Endothelial cell of umbilical vein (primary cell): ENCODE data around the gene CALHM5. TPM values are rescaled to one million over a fixed set of nuclear protein-coding genes. Genes with fewer than 3 reads are reported as not detected.

Experiments used
- BruUV-seq: library from RNA; stranded (reverse); fragments of 400-500 nt; replicated peaks from 2 replicates; lab custom pipeline; 2021; lab: Mats Ljungman, UMichigan
- CTCF ChIA-PET: fragments of 300-600, 350-600 bp; sonication (Branson Sonifier 250); formaldehyde crosslinking; loops from one replicate; lab custom pipeline; 2021; ENCODE audit warnings: antibody characterized with exemption, inconsistent platforms; lab: Charles Lee
- POLR2A ChIA-PET: fragments of 300-600, 350-600 bp; sonication (Branson Sonifier 250); formaldehyde crosslinking; loops from one replicate; lab custom pipeline; 2021; ENCODE audit warnings: antibody characterized with exemption, inconsistent platforms; lab: Charles Lee
- DNase-seq: peaks from one replicate; pipeline ENCODE4 v3.0.0-alpha.2; 2011; ENCODE audit warnings: low read depth, low spot score
- FAIRE-seq: peaks from 2 replicates; lab custom pipeline; 2011; peaks lifted over from hg19 to GRCh38; lab: Jason Lieb, UNC
- H2AFZ ChIP-seq: 2 replicates; pipeline ENCODE4 v1.6.0; 2012; ENCODE audit warnings: low read depth, low read length, control low read depth, inconsistent platforms
- H3K27ac ChIP-seq: 2 replicates; pipeline ENCODE4 v1.5.1; 2011; ENCODE audit warnings: low read depth, mild to moderate bottlenecking, control low read depth, low read length, moderate library complexity; ENCODE audit not compliant: insufficient read depth
- H3K27me3 ChIP-seq, 2 experiments: 2 replicates each; pipeline versions ENCODE4 v1.6.0 to v1.6.1; 2011; ENCODE audit warnings: low read length in 2 of 2, mixed read lengths in 1 of 2; ENCODE audit not compliant: control insufficient read depth in 2 of 2, insufficient read depth in 2 of 2
- H3K36me3 ChIP-seq, 2 experiments: 2 replicates in 1 of 2; 3 replicates in 1 of 2; pipeline ENCODE4 v1.5.1; 2011; ENCODE audit warnings: low read length in 2 of 2, mild to moderate bottlenecking in 1 of 2, moderate library complexity in 1 of 2; ENCODE audit not compliant: control insufficient read depth in 2 of 2, insufficient read depth in 2 of 2; ENCODE audit errors: extremely low read depth in 1 of 2
- H3K4me1 ChIP-seq: 3 replicates; pipeline ENCODE4 v1.5.1; 2011; ENCODE audit warnings: mild to moderate bottlenecking, low read length; ENCODE audit not compliant: control insufficient read depth, insufficient read depth; ENCODE audit errors: extremely low read depth
- H3K4me2 ChIP-seq: 2 replicates; pipeline ENCODE4 v1.6.1; 2011; ENCODE audit warnings: low read length, control low read depth, mixed read lengths; ENCODE audit not compliant: insufficient read depth
- H3K4me3 ChIP-seq, 3 experiments: fragments of 200-600 bp in 1 of 3; sonication (generic), shearing (Covaris generic) in 1 of 3; replicated peaks in 1 of 3; 2 replicates each; pipeline ENCODE4 v1.5.1; 2011 to 2016; ENCODE audit warnings: control low read depth in 3 of 3, low read length in 3 of 3, mild to moderate bottlenecking in 2 of 3, inconsistent platforms in 1 of 3, low read depth in 1 of 3, moderate library complexity in 1 of 3; ENCODE audit not compliant: insufficient read depth in 1 of 3
- H3K79me2 ChIP-seq: 2 replicates; pipeline ENCODE4 v1.6.0; 2012; ENCODE audit warnings: low read length, inconsistent platforms; ENCODE audit not compliant: control insufficient read depth, insufficient read depth
- H3K9ac ChIP-seq: replicated peaks from 2 replicates; pipeline ENCODE3; 2011; ENCODE audit warnings: low read length, control low read depth; ENCODE audit not compliant: insufficient read depth; ENCODE audit errors: extremely low read depth
- H3K9me1 ChIP-seq: replicated peaks from 3 replicates; pipeline ENCODE4 v1.6.0; 2011; ENCODE audit warnings: mild to moderate bottlenecking, low read length; ENCODE audit not compliant: control insufficient read depth, insufficient read depth; ENCODE audit errors: extremely low read depth
- H3K9me3 ChIP-seq: replicated peaks from 2 replicates; pipeline ENCODE4 v1.5.1; 2012; ENCODE audit warnings: low read length, inconsistent platforms; ENCODE audit not compliant: control insufficient read depth, insufficient read depth
- H4K20me1 ChIP-seq: replicated peaks from 2 replicates; pipeline ENCODE3; 2011; ENCODE audit warnings: mild to moderate bottlenecking, low read length; ENCODE audit not compliant: control insufficient read depth, insufficient read depth; ENCODE audit errors: extremely low read depth
- FOS ChIP-seq: IDR thresholded peaks from 2 replicates; pipeline ENCODE4 v1.6.1; 2011; ENCODE audit warnings: mild to moderate bottlenecking, low read length, moderate library complexity, borderline replicate concordance; ENCODE audit not compliant: insufficient read depth
- GATA2 ChIP-seq: IDR thresholded peaks from 2 replicates; pipeline ENCODE4 v1.7.0; 2011; ENCODE audit warnings: low read depth, mild to moderate bottlenecking, moderate library complexity, mixed read lengths, low read length; ENCODE audit not compliant: insufficient read length, insufficient read depth
- JUN ChIP-seq: IDR thresholded peaks from 2 replicates; pipeline ENCODE4 v1.6.1; 2011; ENCODE audit warnings: borderline replicate concordance, low read depth; ENCODE audit not compliant: insufficient read length, insufficient read depth
- MYC ChIP-seq: IDR thresholded peaks from one replicate; pipeline ENCODE4 v1.6.1; 2011; ENCODE audit warnings: mild to moderate bottlenecking, low read depth, low read length
- POLR2A ChIP-seq: IDR thresholded peaks from 2 replicates; pipeline ENCODE4 v1.6.1; 2012; ENCODE audit warnings: low read depth, mild to moderate bottlenecking, control low read depth, low read length
- dilution Hi-C: fragments of 300-500 bp; cut with MboI; formaldehyde crosslinking; loops from one replicate; pipeline ENCODE4 v1.15.0; 2019; ENCODE audit warnings: low sequenced_read_pairs; ENCODE audit not compliant: extremely low pct_ligation_motif_present
- intact Hi-C: fragments of 100-400 bp; cut with micrococcal nuclease; formaldehyde crosslinking; loops from one replicate; pipeline ENCODE4 v1.10.0; 2022
- polyA plus RNA-seq, 4 experiments: library from polyadenylated mRNA; depleted of rRNA in 3 of 4; stranded (reverse) in 3 of 4; unstranded in 1 of 4; fragments of >200 nt; gene quantifications; 2 replicates each; pipeline versions ENCODE4 v1.2.1 to v1.2.3, GENCODE V29; 2011 to 2012; ENCODE audit warnings: missing spikeins in 1 of 4
- total RNA-seq: library from RNA; stranded (reverse); gene quantifications from 2 replicates; pipeline ENCODE4 v1.2.3, GENCODE V29; 2021

CALHM5 gene
- total and polyA plus RNA-seq, 2 donors (not counting 3 experiments of a cell fraction or from before 2014, with no cell fraction given) = 4.5 to 6.6 TPM

DNA sequence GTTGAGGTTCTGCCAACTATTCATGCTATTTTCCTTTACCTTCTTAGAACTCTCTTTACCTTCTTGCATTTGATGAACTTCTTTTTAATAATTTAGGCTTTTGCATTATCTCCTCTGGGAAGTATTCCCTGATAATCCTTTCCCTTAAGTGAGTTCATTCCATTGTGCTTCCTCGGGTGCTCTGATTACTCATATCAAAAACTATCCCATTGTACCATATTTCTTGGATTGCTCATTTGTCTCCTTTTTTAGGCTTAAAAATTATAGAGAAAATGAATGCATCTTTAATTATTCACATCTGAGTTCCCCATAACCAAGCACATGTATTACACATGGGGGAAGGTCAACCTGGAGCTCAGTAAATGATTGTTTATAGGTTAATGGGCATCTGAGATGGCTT is 44.6 kb downstream of the CALHM5 start:
- H3K9me3 ChIP-seq = no peaks in the 10 kb centered on the region
- ChIA-PET POLR2A (no interaction called here), CTCF (interaction anchor here (1.0 to 6.1 kb wide), 6 partner anchors 14 to 287 kb away, joined by 3 to 103 read pairs (median 6); no protein-coding TSS in a partner anchor)
- BruUV-seq = no TSS peak
- FAIRE-seq (no peak), DNase-seq (no peak)
- H3K27me3 ChIP-seq = no peaks in the 10 kb centered on the region
- dilution Hi-C loops (no loop called here), intact Hi-C loops (no loop called here)
- no peak overlapping the region for H3K9ac ChIP-seq
- no peak for TF ChIP-seq GATA2
- TF ChIP-seq JUN = no peak
- peak; percentile 67 for TF ChIP-seq FOS
- no peak for TF ChIP-seq POLR2A
- H2AFZ ChIP-seq = peak overlapping the region; percentile 33
- no peak overlapping the region for H3K4me3 ChIP-seq
- H3K79me2 ChIP-seq = no peaks in the 10 kb centered on the region
- no peaks in the 10 kb centered on the region for H4K20me1 ChIP-seq
- no peaks in the 10 kb centered on the region for H3K36me3 ChIP-seq
- H3K4me2 ChIP-seq = no peak overlapping the region
- no peaks in the 10 kb centered on the region for H3K9me1 ChIP-seq
- peaks cover 16% of the 10 kb centered on the region for H3K4me1 ChIP-seq
- peak overlapping the region; percentile 29 for H3K27ac ChIP-seq

DNA sequence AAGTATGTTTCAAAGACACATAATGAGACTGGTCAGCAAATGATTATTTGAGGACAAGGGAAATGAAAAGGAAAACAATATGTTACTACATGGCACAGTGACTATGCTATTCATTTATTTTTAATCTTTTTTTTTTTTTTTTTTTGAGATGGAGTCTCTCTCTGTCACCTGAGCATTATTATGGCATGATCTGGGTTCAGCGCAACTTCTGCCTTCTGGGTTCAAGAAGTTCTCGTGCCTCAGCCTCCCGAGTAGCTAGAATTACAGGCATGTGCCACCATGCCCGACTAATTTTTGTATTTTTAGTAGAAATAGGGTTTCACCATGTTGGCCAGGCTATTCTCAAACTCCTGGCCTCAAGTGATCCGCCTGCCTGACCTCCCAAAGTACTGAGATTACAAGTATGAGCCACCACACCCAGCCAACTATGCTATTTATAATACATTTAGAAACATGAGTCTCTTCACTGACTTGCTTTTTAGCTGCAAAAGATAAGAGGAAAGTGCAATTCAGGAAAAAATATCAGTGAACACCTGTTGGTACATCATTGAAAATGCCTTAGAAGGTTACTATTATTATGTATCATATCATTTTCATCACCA is 45.5 kb downstream of the CALHM5 start:
- H3K79me2 ChIP-seq = no peaks in the 10 kb centered on the region
- FAIRE-seq = no peak
- no peak overlapping the region for H2AFZ ChIP-seq
- dilution Hi-C loops (no loop called here), intact Hi-C loops (no loop called here)
- POLR2A ChIA-PET = no interaction called here
- no peak overlapping the region for H3K4me2 ChIP-seq
- H4K20me1 ChIP-seq = no peaks in the 10 kb centered on the region
- BruUV-seq = no TSS peak
- H3K27ac ChIP-seq = no peak overlapping the region
- no peaks in the 10 kb centered on the region for H3K27me3 ChIP-seq
- H3K4me3 ChIP-seq = no peak overlapping the region
- no peaks in the 10 kb centered on the region for H3K36me3 ChIP-seq
- H3K9me3 ChIP-seq = no peaks in the 10 kb centered on the region
- H3K9ac ChIP-seq = no peak overlapping the region
- TF ChIP-seq JUN (no peak), FOS (no peak), GATA2 (no peak), POLR2A (no peak), MYC (no peak)
- CTCF ChIA-PET = interaction anchor here (1.0 to 6.1 kb wide), 4 partner anchors 23 to 288 kb away, joined by 3 to 103 read pairs (median 48); partner anchors contain the start of gene CALHM5
- DNase-seq = no peak
- H3K4me1 ChIP-seq = peaks cover 16% of the 10 kb centered on the region
- H3K9me1 ChIP-seq = no peaks in the 10 kb centered on the region
